Measurements from ENCODE around the gene IGFBP4. TPM values are rescaled to one million over a fixed set of nuclear protein-coding genes. Genes with fewer than 3 reads are reported as not detected.
"Not testable (repeated sequence)": the region's sequence is repeated elsewhere in the genome, so short reads cannot be mapped to it uniquely, and the experiment has no call there.

Gene IGFBP4
- total RNA-seq, 4 donors from 2014 or later, result 675 to 1,301 (median 748) TPM

DNA sequence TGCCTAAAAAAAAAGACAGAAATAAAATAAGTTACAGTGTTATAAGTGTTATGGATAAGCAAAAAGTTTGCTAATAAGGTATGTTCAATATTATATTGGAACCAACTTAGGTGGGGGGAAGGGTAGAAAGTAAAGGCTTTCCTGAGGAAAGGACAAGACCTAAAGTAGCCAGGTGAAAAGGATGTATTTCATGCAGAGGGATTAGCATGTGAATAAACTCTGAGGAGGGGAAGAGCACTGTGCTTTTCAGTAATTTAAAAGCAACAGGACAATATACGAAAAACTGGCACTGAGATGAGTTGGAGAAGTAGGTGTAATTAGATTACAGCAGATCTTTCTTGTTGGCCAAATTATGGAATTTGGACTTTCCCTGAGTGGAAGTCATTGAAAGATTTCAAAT lies 33.2 kb upstream of the IGFBP4 start:
- no peak overlapping the region for H3K27ac ChIP-seq
- DNase-seq (ENCODE audit: low spot score in 2 of 2), result no peak
- H3K9me3 ChIP-seq, result no peaks in the 10 kb centered on the region
- TF ChIP-seq, protein P1, sequence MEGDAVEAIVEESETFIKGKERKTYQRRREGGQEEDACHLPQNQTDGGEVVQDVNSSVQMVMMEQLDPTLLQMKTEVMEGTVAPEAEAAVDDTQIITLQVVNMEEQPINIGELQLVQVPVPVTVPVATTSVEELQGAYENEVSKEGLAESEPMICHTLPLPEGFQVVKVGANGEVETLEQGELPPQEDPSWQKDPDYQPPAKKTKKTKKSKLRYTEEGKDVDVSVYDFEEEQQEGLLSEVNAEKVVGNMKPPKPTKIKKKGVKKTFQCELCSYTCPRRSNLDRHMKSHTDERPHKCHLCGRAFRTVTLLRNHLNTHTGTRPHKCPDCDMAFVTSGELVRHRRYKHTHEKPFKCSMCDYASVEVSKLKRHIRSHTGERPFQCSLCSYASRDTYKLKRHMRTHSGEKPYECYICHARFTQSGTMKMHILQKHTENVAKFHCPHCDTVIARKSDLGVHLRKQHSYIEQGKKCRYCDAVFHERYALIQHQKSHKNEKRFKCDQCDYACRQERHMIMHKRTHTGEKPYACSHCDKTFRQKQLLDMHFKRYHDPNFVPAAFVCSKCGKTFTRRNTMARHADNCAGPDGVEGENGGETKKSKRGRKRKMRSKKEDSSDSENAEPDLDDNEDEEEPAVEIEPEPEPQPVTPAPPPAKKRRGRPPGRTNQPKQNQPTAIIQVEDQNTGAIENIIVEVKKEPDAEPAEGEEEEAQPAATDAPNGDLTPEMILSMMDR (IDR thresholded peaks at IDR 0.05), result no peak
- TF ChIP-seq POLR2A (IDR thresholded peaks at IDR 0.05), result no peak
- TF ChIP-seq EP300 (IDR thresholded peaks at IDR 0.05), result no peak
- no peaks in the 10 kb centered on the region for H3K36me3 ChIP-seq
- no peaks in the 10 kb centered on the region for H3K4me1 ChIP-seq
- WGBS, 2 donors, result 73 to 81% methylated on average over 1 of the region's 1 CpG
- H3K27me3 ChIP-seq, result no peaks in the 10 kb centered on the region
- H3K4me3 ChIP-seq, result no peak overlapping the region

DNA sequence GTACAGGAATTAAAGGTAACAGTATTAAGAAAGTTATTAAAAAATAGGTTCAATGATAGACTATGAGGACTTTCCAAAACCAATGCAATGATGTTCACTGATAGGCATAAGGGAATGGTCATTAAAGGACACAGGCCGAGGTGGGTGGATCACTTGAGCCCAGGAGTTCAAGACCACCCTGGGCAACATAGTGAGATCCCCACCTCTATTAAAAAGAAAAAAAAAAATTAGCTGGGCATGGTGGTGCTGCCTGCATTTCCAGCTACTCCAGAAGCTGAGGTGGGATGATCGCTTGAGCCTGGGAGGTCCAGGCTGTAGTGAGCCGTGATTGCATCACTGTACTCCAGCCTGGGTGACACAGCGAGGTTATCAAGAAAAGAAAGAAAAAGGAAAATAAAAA lies 31.4 kb upstream of the IGFBP4 start:
- WGBS, 2 donors, result 91 to 92% methylated on average over 4 of the region's 4 CpGs
- H3K27me3 ChIP-seq, result peaks cover 0 to 3% of the 10 kb centered on the region in 2 donors
- TF ChIP-seq, protein P1 (IDR thresholded peaks at IDR 0.05), result no peak
- no peak for TF ChIP-seq EP300 (IDR thresholded peaks at IDR 0.05)
- no peak for TF ChIP-seq POLR2A (IDR thresholded peaks at IDR 0.05)

GRCh38 chr17:40412880-40413279 lies 30.4 kb upstream of the IGFBP4 start:
- TF ChIP-seq POLR2A (IDR thresholded peaks at IDR 0.05) (no peak), EP300 (IDR thresholded peaks at IDR 0.05) (no peak)
- TF ChIP-seq, protein P1 (IDR thresholded peaks at IDR 0.05), result no peak
- no peak overlapping the region for H3K4me3 ChIP-seq
- H3K9me3 ChIP-seq, result no peaks in the 10 kb centered on the region
- H3K36me3 ChIP-seq, result no peaks in the 10 kb centered on the region
- H3K27me3 ChIP-seq, result peaks cover 0 to 10% of the 10 kb centered on the region in 2 donors
- no peak for DNase-seq (ENCODE audit: low spot score in 2 of 2)
- peaks cover 0 to 7% (median 6%) of the 10 kb centered on the region in 4 donors for H3K4me1 ChIP-seq
- no peak overlapping the region for H3K27ac ChIP-seq

More for the DNA sequence above, 31.4 kb upstream of the IGFBP4 start:
- no peak for DNase-seq (ENCODE audit: low spot score in 2 of 2)
- Histone ChIP-seq H3K9me3 (no peaks in the 10 kb centered on the region), H3K4me1 (peaks cover 0 to under 1% (median 0%) of the 10 kb centered on the region in 4 donors), H3K36me3 (no peaks in the 10 kb centered on the region), H3K4me3 (no peak overlapping the region), H3K27ac (peak overlapping the region in 1 of 4 donors; percentile 36)

DNA sequence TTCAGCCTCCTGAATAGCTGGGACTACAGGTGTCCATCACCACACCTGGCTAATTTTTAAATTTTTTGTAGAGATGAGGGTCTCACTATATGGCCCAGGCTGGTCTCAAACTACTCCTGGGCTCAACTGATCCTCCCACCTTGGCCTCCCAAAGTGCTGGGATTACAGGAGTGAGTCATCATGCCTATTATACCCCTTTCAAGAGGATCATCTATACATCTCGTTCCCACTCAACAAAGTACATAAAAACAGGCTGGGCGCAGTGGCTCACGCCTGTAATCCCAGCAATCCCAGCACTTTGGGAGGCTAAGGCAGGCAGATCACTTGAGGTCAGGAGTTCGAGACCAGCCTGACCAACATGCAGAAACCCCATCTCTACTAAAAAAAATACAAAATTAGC lies 28.9 kb upstream of the IGFBP4 start:
- peaks cover 0 to 10% of the 10 kb centered on the region in 2 donors for H3K27me3 ChIP-seq
- not testable (repeated sequence) for DNase-seq (ENCODE audit: low spot score in 2 of 2); H3K9me3 ChIP-seq; H3K4me3 ChIP-seq; H3K27ac ChIP-seq; H3K36me3 ChIP-seq
- 88 to 91% methylated on average over 4 of the region's 4 CpGs for WGBS, 2 donors
- H3K4me1 ChIP-seq, result peaks cover 0 to 14% (median 8%) of the 10 kb centered on the region in 4 donors

DNA sequence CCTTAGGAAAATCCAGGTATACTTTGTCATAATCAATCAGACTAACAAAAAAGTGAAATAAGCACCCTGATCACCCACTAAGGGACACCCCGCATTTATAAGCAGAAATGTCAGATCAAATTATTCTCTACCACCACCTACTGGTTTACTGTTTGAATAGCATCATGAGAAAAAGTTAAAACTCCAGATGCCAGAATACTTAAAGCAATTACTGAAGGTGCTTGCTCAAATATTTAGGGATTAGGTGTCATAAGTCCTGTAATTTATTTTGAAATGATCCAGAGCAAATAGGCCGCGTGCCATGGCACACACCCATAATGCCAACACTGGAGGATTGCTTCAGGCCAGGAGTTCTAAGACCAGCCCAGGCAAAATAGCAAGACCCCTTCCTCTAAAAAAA lies 27.9 kb upstream of the IGFBP4 start:
- WGBS, 2 donors, result 36 to 51% methylated on average over 3 of the region's 3 CpGs
- TF ChIP-seq POLR2A (IDR thresholded peaks at IDR 0.05), result no peak
- TF ChIP-seq, protein P1 (IDR thresholded peaks at IDR 0.05), result peak; percentile 48 to 76 (median 64)
- peaks cover 0 to 14% (median 8%) of the 10 kb centered on the region in 4 donors for H3K4me1 ChIP-seq
- no peak overlapping the region for H3K27ac ChIP-seq
- no peaks in the 10 kb centered on the region for H3K36me3 ChIP-seq
- H3K27me3 ChIP-seq, result peaks cover 0 to 10% of the 10 kb centered on the region in 2 donors
- H3K9me3 ChIP-seq, result no peaks in the 10 kb centered on the region
- H3K4me3 ChIP-seq, result no peak overlapping the region
- DNase-seq (ENCODE audit: low spot score in 2 of 2), result no peak

- H3K9me3 ChIP-seq, result no peaks in the 10 kb centered on the region
Observed at GRCh38 chr17:40416671-40417070, 26.6 kb upstream of the IGFBP4 start.

More at GRCh38 chr17:40416671-40417070, 26.6 kb upstream of the IGFBP4 start:
- peaks cover 0 to 14% (median 8%) of the 10 kb centered on the region in 4 donors for H3K4me1 ChIP-seq
- no peak for TF ChIP-seq EP300 (IDR thresholded peaks at IDR 0.05)
- TF ChIP-seq, protein P1 (IDR thresholded peaks at IDR 0.05), result no peak
- TF ChIP-seq POLR2A (IDR thresholded peaks at IDR 0.05), result no peak
- H3K36me3 ChIP-seq, result no peaks in the 10 kb centered on the region
- DNase-seq (ENCODE audit: low spot score in 2 of 2), result no peak
- no peak overlapping the region for H3K27ac ChIP-seq
- H3K27me3 ChIP-seq, result peaks cover 0 to 10% of the 10 kb centered on the region in 2 donors
- H3K4me3 ChIP-seq, result no peak overlapping the region
- 37 to 39% methylated on average over 3 of the region's 3 CpGs for WGBS, 2 donors

Data from tibial nerve (tissue), 4 donors.